Measurements from ENCODE around the gene PDIA4.
A peak's percentile ranks its signal among the peaks of the same experiment; 100 is the strongest.
"Not testable (repeated sequence)": the region's sequence is repeated elsewhere in the genome, so short reads cannot be mapped to it uniquely, and the experiment has no call there.

PDIA4 gene

DNA sequence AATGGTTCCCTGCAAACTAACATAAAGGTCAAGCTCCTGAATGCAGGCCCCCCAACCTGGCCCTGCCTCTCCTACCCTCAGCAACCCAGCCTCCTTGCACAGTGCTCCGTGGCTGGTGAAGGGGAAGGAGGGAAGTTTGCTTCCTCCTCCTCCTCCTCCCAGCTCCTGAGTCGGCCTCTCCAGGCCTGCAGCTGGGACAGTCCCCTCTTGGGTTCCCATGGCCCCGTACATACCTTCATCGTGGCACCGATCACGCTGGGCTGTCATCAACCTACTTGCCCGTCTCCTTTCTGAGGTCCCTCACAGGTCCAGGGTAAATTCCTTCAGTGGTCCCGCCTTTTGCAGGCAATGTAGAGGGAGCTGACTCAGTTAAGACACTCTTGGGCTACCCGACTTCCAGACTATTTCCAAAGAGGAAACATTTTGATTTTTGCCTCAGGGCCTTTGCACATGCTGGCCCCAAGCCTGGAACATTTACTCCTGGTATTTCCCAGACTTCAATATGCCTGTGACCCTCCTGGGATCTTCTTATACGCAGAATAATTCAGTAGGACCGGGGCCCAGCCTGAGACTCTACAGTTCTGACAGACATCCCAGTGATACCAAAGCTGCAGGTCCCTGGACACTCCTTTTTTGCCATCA is 26.8 kb downstream of the PDIA4 start:
- DNase-seq, result no peak

DNA sequence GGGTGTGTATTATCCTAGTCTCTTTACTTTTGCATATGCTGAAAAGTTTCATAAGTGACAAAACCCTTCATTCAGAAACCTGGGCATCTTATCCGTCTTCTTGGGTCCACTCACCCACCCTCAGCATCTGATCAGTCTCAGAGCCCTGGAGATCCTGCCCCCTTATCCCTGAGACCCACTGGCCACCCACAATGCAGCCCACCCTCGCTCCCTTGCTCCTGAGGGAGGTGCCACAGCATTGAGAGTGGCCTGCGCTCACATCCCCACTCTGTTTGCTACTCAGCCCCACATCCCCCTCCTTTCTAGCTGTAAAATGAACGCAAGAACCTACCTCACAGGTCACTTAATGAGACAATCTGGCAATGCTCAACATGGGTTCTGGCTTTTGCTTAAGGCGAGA is 27.3 kb downstream of the PDIA4 start:
- DNase-seq, result no peak

DNA sequence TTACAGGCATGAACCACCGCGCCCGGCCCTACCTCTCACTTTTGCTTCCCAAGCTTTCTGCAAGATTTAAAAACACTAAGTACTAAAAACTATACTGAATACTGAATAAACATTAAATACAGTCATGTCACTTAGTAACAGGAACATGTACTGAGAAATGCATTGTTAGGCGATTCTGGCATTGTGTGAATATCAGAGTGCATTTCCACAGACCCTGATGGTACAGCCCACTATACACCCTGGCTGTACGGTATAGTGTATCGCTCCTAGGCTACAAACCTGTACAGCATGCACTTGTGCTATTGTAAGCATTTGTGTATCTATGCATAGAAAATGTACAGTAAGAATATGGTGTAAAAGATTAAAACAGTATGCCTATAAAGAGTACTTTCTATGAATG is 29.1 kb downstream of the PDIA4 start:
- DNase-seq, result no peak

DNA sequence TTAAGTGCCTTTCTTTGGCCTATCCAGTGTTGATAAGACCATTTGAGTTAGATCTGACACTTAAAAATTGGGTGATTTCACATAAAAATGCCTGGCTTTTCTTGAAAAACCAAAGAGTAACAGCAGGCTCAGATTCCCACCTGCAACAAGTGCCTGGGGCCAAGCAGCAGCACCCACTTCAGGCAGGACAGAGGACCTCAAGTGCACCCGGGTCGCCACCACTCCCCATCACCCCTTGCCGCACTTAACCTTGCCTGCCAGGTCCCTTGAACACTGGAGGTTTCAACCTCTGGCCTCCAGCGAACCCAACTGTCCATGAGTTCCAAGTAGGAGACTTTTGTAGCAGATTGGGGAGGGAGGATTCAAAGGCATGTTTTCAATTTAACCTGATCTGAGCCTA is 30.8 kb downstream of the PDIA4 start:
- no peak for DNase-seq

DNA sequence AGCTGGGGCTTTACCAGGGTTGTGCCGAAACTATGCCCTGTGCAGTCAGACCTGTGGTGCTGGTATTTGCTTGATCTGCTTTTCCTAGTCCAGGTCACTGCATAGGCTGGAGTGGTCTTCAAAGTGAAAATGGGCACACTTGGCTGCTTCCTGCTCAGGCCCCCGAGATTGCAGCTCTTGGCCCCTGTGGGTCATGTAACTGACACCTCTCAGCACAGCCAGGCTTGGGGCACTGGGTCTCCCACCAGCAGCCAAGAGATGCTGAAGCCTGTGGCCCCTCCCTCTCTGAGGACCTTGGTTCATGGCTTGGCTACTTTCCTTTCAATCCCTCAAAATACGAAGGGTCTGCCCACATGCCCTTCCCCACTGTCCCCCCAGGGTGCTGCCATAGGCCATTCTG is 33.7 kb downstream of the PDIA4 start:
- no peak for DNase-seq

DNA sequence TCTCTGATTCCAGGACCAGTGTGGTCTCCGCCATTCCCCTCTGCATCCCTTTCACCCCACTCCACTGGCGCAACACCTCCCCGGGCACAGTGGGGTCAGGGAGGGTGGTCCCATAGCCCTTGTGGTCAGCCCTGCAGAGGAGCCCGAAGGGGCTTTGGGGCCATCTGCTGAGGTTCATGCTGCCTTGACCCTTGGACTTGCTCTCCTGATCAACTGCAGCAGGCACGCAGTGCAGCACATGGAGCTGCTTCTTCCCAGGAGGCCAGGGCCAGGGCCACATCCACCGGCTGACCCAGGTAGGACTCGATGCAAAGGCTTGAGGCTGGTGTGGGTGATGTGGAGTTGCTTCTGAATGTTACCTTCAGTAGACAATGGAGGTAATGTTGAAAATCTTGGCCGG is 35.1 kb downstream of the PDIA4 start:
- no peak for DNase-seq

DNA sequence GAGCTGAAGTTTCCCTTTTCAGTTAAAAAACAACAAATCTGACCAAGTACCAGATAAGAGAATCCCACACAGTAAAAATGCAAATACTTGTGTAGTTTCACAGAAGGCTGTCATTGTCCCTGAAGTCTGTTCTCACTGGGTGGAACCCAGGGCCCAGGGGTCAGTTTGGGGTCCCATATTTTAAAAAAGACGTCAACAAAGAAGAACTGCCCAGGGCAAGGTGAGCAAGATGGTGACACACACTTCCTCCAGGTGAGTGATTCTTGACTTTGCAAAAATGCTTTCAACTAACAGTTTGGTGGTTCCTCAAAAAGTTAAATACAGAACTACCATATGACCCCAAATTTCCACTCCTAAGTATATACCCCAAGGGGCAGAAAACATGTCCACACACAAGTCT is 36.8 kb downstream of the PDIA4 start:
- no peak for DNase-seq

DNA sequence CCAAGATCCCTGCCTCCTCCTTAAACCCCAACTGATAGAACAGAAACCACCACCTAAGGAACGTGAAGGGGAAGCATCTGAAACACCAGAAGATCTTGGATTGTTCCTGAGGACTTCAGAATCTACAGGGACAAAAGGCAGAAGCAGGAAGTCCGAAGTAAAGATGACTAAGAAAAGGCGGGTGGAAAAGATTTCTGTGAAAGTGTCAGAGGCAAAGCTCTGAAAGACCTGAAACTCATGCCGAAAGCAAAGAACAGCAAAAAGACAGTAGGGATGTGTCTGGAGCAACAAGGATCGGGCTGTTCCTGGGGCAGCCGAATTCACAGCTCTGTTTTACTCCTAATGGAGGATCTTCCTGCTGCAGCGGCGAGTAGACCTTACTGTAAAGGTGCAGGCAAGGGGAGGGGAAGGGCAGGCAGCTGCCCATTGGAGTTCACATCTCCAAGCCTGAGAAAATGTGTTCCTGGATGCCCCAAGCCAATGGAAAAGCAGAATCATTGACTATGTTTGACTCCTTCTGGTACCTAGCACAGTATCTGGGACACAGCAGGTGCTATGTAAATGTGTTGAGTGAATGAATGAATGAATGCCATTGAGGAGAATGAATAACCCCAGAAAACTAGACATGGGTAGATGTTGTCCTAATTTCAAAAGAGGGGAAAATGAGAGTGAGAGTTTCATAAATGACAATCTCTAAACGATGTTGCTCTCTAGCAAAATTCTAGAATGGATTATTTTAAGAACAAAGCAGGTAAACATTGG is 40.4 kb downstream of the PDIA4 start:
- DNase-seq, result no peak

DNA sequence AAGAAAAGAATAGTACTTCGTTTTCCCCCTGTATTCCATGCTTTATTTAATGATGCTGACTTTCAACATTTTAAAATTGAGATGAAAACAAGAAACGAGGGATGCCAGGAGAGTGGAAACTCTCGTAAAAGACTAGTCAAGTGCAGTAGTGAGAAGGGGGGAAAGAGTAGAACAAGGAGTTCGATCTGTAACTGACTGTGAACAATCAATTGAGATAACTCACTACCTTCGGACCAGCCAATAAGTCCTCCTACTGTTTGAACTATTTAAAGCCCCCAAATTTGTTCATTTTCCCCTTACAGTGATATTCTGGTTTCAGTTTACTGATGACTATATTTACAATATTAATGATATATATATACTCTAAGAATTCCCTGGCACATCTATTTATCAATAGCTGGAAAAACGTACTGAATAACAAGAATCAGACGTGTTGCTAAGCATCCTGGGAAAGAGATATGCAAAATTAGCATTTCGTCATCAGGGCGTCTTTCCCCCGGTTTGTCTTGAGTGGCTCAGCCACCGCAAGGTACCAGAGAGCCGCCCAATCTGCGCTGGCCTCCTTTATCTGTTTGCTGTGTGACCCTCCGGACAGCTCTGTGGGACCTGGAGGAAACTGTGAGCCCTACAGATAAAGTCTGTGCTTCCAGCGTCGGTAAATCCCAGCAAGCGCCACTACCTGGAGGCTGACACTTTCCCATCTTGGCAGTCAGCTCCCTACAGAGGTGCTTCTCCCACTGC is 41.1 kb downstream of the PDIA4 start:
- DNase-seq, result peak; percentile 78

DNA sequence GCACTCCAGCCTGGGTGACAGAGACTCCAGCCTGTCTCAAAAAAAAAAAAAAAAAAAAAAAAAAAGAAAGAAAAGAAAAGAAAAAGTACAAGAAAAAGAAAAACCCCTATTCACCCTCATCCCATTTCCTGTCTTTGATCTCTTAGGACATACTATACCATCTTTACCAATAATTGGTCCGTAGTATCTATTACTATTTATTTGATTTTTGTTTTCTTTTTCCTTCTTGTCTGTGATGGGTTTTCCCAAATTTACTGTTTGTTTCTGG is 41.6 kb downstream of the PDIA4 start:
- DNase-seq, result no peak

DNA sequence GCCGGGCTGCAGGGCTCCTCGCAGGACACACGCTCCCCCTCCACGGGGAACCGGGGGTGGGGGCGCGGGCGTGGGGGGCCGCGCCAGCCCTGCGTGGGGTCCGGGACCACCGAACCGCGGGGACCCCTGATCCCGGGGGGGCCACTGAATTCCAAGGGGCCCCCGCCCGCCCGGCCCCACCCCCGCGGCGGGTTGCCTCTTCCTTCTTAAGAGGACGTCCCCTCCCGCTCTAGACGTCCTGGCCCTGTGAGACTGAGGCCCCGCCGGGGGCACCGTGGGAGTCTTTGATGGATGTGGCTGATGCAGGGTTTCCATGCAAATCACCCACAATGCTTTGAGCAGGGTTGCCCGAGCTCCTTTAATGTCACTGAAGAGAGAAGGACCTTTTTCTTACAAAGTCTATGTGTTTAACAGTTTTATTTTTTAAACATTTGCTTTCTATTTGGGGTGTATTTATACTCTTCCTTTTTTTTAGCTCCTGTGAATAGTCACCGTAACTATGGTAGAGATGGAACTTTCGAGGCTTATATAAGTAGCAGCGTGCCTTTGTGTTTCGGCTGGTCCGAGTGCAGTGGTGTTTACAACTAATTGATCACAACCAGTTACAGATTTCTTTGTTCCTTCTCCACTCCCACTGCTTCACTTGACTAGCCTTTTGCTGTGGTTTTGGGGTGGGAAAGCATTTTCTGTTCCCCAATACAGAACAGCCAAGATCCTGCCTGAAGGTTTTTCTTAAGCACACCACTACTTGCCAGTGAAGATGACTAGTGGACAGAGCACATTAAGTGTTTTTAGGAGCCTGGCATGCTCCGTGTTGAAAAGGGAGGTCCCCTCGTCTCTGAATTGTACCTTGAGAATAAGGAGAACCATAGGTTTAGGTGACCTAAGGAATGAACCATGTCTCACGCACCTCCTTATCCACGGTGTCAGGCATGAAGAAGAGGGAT is 44.8 kb downstream of the PDIA4 start:
- DNase-seq, result peak; percentile 79

DNA sequence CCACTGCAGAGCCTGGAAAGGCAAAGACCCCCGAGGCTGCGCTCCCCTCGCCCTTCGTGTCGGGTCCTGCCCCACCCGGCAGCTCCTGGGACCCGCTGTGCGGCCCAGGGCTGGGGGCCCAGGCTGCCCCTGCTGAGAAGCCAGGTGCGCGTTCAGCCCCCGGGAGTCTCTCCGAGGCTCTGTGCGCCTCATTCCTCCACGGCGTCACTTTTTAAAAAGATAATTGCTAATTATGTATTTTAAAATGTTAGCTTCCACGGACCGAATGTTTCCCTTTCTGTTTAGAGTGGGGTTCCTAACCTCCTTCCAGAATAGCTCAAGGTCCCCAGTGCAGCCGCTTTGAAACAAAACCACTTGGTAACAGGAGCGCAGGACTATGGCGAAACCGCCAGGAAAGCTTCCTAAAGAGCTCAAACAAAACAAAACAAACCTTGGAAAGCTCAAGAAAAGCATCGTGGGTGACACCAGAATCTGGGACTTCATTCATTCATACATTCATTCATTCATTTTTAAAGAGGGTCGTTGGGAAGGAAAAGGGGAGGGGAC is 45.6 kb downstream of the PDIA4 start:
- DNase-seq, result no peak

DNA sequence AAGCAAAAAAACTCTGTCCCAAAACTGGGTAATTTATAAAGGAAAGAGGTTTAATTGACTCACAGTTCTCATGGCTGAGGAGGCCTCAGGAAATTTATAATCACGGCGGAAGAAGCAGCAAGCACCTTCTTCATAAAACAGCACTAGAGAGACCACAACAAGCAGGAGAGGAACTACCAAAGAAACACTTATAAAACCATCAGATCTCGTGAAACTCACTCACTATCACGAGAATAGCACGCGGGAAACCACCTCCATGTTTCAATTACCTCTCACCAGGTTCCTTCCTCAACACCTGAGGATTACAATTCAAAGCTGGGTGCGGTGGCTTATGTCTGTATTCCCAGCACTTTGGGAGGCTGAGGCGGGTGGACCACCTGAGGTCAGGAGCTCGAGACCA is 48.5 kb downstream of the PDIA4 start:
- no peak for DNase-seq

DNA sequence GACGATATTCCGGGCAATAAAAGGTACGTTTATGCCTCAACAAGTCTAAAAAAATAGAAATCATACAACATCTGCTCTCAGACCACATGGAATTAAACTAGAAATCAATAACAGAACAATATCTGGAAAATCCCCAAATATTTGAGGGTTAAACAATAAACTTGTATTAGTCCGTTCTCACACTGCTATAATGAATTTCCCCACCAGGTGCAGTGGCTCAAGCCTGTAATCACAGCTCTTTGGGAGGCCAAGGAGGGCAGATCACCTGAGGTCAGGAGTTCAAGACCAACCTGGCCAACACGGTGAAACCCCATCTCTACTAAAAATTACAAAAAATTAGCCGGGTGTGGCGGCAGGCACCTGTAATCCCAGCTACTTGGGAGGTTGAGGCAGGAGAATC is 49.2 kb downstream of the PDIA4 start:
- not testable (repeated sequence) for DNase-seq

DNA sequence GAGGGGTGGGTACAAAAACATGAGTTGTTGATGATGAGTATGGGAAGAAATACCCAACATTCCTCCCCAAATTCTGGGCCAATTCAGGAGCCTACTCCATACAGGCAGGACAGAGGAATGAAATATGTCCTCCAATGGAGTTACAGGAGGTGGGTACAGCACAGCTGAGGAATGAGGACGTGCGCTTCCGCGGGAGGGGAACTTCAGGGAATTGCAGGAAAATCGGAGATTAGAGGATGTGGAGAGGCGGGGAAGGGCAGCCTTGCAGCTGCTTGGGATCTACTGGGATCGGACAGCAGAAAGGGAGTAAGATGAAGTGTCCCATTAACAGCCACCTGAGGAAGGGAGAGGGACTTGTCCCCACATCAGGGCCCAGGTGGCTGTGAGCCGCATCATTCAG is 50.2 kb downstream of the PDIA4 start:
- no peak for DNase-seq

DNA sequence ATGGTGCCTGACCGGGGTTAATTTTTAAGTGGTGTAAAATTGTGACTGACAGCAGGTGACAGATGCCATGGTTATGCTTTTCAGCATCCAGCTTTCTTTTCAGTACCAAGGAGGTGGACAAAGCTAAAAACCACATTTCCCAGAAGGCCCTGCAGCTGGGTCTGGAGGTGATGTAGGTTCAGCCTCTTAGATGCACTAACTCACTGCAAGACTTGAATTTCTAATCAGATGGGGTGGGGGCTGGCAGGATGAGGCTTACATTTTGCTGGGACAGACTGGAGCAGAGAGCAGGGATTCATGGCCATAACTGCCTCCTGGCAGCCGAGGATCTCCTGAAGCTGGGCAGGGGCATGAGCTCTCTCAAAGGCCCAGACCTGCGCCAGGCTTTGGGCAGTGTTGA is 52.4 kb downstream of the PDIA4 start:
- no peak for DNase-seq

DNA sequence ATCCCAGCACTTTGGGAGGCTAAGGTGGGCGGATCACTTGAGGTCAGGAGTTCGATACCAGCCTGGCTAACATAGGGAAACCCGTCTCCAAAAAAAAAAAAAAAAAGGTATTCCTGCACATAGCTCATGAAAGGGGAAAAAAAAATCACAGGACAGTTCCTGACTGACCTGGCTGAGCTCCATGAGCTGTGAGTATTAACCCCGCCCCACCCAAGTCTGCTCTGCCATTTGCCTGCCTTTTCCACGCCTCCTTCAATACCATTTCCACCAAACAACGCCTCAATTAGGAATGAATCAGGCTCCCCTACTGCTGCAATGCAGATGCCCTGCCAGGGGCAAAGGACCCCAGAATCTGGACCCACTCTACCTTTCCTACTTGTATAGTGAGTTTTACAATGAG is 55.0 kb downstream of the PDIA4 start:
- DNase-seq, result no peak

DNA sequence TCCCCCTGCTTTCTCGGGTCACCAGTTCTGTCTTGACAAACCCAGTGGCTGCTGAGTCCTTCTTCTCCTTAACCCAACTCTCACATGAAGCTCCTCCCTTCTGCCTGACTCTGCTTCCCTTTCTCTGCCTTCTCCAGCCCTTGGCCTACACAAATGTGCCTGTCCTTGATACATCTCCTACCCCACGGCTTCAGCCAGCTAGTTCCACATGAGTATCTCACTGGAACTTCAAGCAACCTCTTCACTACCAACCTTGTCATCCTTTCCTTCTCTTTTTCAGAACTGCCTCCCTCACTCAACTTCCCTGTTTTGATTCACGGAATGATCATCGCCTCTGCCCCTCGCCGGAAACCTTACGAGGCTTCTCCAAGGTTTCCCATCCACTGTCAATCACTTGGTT is 55.9 kb downstream of the PDIA4 start:
- no peak for DNase-seq

DNA sequence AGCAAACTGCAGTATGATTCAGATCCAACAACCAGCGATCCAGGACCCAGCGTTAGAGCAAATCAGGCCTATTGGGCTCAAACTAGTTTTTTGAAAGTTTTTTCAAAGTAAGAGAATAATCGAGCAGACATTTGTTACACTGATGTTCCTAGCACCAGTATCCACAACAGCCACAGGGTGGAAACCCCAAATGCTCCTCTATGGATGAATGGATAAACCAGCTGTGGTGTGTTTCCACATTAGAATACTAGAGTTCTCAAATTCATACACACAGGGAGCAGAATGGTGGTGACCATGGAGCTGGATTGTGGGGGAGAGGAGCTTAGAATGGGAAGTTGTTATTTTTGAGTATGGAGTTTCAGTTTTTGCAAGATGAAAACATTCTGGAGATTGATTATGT is 60.7 kb downstream of the PDIA4 start:
- no peak for DNase-seq

DNA sequence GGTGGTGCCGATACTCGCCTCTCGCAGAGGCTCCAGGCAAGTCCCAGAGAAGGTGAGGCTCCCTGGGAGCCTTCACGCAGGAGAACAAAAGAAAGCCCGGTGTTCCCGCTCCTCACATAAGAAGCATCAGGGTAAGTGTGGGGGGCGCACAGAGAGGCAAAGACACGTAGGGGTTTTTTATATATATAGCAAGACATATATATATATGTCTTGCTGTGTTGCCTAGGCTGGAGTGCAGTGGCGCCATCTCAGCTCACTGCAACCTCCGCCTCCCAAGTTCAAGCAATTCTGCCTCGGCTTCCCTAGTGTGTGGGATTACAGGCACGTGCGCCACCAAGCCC is 61.3 kb downstream of the PDIA4 start:
- no peak for DNase-seq

DNA sequence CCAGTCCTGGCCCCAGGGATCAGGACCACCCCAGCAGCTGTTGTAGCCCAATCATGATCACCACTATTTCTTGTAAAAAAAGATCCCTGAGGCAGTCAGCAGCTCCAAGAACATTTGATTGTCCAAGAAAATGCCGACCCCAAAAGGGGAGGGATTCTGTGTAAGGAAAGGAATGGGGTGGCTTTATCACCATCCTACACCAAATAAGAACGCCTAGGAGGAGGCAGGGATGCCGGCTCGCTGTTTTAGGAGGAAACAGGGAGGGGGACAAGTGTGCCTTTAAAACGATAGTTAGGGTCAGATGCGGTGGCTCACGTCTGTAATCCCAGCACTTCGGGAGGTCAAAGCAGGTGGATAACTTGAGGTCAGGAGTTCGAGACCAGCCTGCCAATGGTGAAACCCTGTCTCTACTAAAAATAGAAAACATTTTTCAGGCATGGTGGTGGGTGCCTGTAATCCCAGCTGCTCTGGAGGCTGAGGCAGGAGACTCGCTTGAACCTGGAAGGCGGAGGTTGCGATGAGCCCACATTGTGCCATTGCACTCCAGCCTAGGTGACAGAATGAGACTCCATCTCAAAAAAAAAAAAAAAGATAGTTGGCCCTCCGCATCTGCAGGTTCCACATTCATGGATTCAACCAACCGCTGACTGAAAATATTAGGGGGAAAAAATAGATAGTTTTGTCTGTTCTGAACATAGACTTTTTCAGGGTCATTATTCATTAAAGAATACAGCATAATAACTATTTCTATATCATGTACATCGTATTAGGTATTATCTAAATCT is 63.6 kb downstream of the PDIA4 start:
- no peak for DNase-seq
